ENCODE measurements around the gene TRIP6.

TRIP6 gene

DNA sequence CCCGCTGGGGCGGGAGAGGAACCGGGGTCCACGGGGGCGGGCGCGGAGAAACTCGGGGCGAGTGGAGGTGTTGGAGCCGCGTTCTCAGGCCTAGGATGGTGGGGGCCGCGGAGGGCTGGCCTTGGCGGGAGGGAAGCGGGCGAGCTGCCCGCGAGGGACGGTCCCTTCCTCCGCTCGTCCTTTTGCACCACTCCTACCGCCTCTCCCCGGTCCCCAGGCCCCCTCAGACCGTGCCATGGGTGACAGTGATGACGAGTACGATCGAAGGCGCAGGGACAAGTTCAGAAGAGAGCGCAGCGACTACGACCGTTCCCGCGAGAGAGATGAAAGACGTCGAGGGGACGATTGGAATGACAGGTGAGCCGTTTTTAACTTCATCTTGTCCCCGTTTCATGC lies 8.2 kb downstream of the TRIP6 start:
- no peak for DNase-seq

GRCh38 chr7:100878013-100878412 lies 10.8 kb downstream of the TRIP6 start:
- no peak for DNase-seq

GRCh38 chr7:100878685-100879084 lies 11.5 kb downstream of the TRIP6 start:
- DNase-seq: no peak

GRCh38 chr7:100879685-100880261 lies 12.6 kb downstream of the TRIP6 start:
- DNase-seq: no peak

GRCh38 chr7:100880645-100881044 lies 13.5 kb downstream of the TRIP6 start:
- DNase-seq: no peak

DNA sequence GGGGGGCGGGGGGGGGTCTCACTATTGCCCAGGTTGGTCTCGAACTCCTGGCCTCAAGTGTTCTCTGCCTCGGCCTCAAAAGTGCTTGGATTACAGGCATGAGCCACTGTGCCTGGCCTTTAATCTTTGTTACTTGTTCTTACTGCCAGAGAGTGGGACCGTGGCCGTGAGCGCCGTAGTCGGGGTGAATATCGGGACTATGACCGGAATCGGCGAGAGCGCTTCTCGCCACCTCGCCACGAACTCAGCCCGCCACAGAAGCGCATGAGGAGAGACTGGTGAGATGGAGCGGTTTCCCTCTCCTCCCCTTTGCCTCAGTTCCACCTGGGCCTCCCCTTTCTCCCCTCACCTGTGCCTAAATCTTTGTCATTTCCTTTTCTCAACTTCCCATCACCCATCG lies 13.9 kb downstream of the TRIP6 start:
- no peak for DNase-seq

- no peak for DNase-seq
These were observed 15.0 kb downstream of the TRIP6 start for GRCh38 chr7:100882201-100882600.

GRCh38 chr7:100882785-100883526 lies 15.8 kb downstream of the TRIP6 start:
- DNase-seq: no peak

DNA sequence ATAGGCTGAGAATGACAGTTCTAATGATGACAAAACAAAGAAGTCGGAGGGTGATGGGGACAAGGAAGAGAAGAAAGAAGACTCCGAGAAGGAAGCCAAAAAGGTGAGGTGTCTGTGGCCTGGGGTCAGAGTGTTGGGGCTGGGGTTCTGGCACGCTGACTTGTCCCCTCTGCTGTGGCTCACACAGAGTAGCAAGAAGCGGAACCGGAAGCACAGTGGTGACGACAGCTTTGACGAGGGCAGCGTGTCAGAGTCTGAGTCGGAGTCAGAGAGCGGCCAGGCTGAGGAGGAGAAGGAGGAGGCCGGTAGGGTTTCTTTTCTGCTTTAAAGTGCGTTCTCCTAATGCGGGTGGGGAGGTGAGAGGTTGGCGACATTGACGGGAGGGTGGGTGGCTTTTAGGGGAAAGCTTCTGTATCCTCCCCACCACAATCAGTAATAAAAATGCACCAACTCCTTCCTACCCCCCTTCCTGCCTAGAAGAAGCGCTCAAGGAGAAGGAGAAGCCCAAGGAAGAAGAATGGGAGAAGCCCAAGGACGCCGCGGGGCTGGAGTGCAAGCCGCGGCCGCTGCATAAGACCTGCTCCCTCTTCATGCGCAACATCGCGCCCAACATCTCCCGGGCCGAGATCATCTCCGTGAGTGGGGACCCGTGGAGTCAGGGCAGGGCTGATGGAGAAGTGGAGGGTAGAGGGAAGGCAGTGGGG lies 17.7 kb downstream of the TRIP6 start:
- DNase-seq: no peak

GRCh38 chr7:100885440-100886141 lies 18.4 kb downstream of the TRIP6 start:
- DNase-seq: no peak

DNA sequence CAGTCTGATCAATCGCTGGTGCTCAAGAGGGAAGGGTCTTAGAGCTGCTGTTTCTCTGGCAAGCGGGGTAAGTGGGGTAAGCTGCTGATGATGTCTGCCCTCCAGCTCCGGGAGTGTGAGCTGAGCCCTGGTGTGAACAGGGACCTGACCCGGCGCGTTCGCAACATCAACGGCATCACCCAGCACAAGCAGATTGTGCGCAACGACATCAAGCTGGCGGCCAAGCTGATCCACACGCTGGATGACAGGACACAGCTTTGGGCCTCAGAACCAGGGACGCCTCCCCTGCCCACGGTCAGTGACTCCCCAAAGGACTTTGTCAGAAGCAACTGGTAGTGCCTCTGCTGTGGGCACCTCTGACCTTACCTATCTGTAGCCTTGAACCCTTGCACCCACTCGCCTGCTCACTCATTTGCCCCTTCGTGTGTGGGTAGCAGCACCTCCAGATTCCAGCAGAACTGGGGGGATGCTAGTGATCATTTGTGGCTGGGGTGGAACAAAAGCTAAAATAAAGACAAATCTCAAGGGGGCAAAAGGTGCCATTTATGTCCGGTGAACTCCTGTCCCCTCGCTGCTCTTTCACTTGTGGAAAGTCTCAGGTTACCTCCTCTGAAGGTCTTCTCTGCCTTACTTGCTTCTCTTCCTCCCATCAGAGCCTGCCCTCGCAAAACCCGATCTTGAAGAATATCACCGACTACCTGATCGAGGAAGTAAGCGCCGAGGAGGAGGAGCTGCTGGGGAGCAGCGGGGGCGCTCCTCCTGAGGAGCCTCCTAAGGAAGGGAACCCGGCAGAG lies 19.2 kb downstream of the TRIP6 start:
- no peak for DNase-seq

DNA sequence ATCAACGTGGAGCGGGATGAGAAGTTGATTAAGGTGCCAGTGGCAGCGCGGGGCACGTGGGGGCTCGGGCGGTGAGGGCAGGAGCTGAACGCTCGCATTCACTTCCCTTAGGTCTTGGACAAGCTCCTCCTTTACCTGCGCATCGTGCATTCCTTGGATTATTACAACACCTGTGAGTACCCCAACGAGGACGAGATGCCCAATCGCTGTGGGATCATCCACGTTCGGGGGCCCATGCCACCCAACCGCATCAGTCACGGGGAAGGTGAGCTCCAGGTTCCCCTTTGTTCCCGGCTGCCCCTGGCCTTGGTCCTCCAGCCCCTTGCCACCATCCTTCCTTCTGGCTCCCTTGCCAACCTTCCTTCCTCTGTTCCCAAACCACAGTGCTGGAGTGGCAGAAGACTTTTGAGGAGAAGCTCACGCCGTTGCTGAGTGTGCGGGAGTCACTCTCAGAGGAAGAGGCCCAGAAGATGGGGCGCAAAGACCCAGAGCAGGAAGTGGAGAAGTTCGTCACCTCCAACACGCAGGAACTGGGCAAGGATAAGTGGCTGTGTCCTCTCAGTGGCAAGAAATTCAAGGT lies 19.8 kb downstream of the TRIP6 start:
- no peak for DNase-seq

DNA sequence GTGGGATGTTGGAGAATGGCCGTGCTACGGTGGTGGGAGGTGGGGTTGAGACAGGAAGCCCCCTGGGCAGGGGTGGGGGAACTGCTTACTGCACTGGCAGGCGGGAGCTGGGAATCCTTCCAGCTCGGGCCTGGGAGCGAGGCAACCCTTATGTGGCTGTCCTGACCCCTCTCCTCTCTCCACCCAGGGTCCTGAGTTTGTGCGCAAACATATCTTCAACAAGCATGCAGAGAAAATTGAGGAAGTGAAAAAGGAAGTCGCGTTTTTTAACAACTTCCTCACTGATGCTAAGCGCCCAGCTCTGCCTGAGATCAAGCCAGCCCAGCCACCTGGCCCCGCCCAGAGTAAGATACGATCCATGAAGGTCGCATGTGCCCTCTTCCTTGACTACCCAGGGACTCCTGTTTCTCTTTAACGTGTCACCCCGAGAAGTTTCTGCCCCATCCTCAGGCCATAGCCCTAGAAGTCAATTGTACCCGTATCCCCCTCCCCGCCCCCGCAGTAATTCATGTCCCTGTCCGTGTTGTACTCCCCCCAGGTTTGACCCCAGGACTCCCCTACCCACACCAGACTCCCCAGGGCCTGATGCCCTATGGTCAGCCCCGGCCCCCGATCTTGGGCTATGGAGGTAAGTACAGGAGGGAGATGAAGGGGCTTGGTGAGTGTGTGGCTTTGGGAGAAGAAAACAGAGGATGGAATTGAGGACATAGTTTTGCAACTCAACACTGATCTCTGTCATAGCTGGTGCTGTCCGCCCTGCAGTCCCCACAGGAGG lies 20.5 kb downstream of the TRIP6 start:
- peak; percentile 69 for DNase-seq

DNA sequence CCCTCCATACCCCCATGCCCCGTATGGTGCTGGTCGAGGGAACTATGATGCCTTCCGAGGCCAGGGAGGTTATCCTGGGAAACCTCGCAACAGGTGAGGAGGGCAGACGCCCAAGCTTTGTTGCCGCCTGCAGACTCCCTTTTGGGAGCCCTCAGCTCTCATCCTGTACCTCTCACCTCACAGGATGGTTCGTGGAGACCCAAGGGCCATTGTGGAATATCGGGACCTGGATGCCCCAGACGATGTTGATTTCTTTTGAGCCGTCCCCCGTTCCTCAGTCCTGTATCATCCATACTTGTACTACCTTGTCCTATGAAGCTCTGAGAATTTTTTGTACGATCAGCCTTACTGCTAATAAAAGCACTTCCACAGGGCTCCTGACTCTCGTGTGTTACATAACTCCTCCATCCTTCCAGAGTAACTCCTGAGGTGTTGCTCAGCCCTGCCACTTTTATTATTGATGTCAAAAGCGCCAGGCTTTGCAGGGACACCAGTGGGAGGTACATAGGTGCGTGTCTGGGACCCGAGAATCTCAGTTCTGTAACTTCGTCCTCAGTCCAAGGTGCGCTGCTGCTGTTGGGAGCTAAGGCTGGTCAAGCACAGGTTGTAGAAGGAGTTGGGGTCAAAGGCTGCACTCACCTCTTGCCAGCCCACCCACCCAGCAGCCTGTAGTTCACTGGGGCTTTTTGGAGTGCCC lies 21.3 kb downstream of the TRIP6 start:
- no peak for DNase-seq

DNA sequence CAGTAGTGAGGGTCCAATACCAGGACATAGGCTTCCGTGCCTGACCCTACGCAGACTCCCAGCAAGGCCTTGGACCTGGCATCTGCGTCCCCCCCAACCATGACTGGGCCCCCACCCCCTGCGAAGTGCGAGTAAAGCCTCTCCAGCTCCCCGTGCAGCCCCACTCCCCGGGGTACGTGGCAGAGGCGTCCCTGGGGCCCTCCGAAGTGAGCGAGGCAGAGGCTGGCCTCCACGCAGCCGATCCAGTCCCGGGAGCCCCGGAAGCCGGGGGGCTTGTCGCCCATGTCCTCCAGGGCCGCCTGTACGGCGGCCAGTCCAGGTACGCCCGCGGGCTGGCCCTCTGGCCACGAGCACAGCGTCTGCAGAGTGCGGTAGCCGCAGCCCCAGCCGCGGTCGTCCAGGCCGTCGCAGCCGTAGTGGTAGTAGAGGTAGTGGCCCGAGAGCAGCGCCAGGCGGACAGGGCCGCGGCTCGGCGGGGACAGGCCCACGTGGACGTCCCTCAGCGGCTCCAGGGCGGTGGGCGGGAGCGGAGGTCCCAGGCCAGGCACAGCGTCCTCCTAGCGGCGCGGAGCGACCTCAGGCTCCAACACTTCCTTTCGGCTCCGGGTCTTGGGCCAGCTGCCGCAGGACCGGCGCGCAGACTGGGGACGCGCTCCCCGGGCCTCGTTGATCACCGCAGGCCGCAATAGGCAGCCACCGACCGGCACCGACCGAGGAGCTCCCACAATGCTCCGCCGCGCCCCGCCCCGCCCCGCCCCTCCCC lies 22.0 kb downstream of the TRIP6 start, which contains the start of gene UFSP1:
Gene UFSP1 (minus strand): TSS at position 728 of the 763 bp plus-strand sequence. CDS start 444 bp downstream, at position 284.
- no peak for DNase-seq

- no peak for DNase-seq
These were observed 23.7 kb downstream of the TRIP6 start for GRCh38 chr7:100890653-100891567.

- DNase-seq: no peak
These were observed 24.5 kb downstream of the TRIP6 start for GRCh38 chr7:100891568-100892247.

Data from stimulated activated CD8-positive, alpha-beta memory T cell treated with anti-CD3 and anti-CD28 coated beads, Interleukin-4, amount 100 ng/mL, for 48 hours (primary cell).